GM12873 (cell line): ENCODE measurements around the gene AAK1.

Experiments
- TF ChIP-seq, protein P1 (sequence below): IDR thresholded peaks from 2 replicates; pipeline ENCODE4 v1.5.1; 2012; ENCODE audit warnings: low read depth, mild to moderate bottlenecking, moderate library complexity, low read length, control low read depth; ENCODE audit not compliant: insufficient read depth; ENCODE audit errors: missing control alignments

AAK1 gene

GRCh38 chr2:69521747-69522146 lies 121.8 kb downstream of the AAK1 start:
- TF ChIP-seq, protein P1, sequence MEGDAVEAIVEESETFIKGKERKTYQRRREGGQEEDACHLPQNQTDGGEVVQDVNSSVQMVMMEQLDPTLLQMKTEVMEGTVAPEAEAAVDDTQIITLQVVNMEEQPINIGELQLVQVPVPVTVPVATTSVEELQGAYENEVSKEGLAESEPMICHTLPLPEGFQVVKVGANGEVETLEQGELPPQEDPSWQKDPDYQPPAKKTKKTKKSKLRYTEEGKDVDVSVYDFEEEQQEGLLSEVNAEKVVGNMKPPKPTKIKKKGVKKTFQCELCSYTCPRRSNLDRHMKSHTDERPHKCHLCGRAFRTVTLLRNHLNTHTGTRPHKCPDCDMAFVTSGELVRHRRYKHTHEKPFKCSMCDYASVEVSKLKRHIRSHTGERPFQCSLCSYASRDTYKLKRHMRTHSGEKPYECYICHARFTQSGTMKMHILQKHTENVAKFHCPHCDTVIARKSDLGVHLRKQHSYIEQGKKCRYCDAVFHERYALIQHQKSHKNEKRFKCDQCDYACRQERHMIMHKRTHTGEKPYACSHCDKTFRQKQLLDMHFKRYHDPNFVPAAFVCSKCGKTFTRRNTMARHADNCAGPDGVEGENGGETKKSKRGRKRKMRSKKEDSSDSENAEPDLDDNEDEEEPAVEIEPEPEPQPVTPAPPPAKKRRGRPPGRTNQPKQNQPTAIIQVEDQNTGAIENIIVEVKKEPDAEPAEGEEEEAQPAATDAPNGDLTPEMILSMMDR, result no peak

DNA sequence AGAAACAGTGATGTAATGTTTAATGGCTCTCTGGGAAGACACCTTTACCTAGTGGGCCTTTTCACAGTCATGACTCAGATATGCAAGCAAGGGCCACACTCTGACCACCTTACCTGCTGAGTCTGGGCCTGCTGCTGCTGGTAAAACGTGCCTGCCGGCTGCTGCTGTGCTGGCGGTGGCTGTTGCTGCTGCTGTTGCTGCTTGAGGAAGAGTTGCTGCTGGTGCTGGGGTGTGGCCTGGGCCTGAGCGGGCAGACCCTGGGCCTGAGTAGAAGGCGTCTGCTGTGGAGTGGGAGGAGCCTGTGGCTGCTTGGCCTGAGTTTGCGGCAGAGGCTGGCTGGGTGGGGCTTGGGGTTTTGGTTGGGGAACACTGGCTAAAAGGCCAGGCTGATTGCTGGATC lies 124.7 kb downstream of the AAK1 start:
- TF ChIP-seq, protein P1, result no peak

DNA sequence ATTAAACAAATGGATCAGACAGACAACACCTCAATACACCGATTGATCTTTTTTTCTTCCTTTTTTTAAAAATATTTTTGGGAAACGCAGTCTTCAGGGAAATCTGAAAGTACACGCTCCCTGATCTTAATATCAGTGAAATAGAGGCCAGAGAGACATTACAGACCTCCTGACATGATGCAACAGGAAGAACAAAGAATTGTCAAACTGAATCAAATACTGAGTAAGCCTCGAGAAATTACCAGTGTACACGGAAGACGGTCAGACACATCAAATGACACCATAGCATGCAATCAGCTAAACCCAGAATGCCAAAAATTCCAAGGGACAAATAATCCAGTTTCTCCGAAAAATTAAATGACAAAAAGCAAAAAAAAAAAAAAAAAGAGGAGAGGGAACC lies 126.1 kb downstream of the AAK1 start:
- TF ChIP-seq, protein P1, result no peak

- TF ChIP-seq, protein P1, result no peak
Observed at GRCh38 chr2:69514819-69515218, 128.7 kb downstream of the AAK1 start.

GRCh38 chr2:69514406-69514805 lies 129.1 kb downstream of the AAK1 start:
- TF ChIP-seq, protein P1, result no peak

DNA sequence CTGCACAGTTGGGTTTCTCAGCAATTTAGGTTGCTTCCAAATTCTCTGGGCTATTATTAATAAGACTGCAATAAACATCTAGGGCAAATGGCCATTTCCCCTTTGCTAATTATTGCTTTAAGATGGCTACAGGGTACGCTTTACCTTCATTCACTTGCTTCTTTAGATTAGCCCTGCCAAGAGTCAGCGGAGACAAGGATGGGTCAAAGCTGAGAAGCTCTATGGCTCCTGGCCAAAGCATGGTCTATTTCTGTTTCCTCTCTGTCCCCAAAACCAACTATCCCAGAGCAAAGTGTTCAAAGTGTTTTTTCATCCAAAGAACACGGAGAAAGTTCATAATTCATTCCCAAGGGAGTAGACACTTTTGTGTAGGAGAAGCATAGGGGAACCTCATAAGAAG lies 131.1 kb downstream of the AAK1 start:
- TF ChIP-seq, protein P1, result no peak

DNA sequence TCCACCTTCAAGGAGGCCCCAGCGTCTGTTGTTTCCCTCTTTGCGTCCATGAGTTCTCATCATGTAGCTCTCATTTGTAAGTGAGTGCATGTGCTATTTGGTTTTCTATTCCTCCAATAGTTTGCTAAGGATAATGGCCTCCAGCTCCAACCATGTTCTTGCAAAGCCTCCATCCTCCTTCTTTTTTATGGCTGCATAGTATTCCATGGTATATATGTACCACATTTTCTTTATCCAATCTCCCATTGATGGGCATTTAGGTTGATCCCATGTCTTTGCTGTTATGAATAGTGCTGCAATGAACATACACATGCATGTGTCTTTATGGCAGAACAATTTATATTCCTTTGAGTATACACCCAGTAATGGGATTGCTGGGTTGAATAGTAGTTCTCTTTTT lies 133.3 kb downstream of the AAK1 start:
- TF ChIP-seq, protein P1, result no peak
